Gastroesophageal sphincter (tissue), 3 donors: ENCODE measurements around the gene WDFY3.

Experiments used
- CTCF ChIP-seq, 4 experiments: fragments of 200-600 bp in 2 of 4; fragments of 450-650 bp in 2 of 4; sonication (generic) in 1 of 4; IDR thresholded peaks; one replicate each; pipeline ENCODE4 v1.5.1; 2017 to 2019; ENCODE audit warnings: antibody characterized with exemption in 4 of 4, mild to moderate bottlenecking in 2 of 4, moderate library complexity in 2 of 4
- POLR2AphosphoS5 ChIP-seq: sonication (generic); formaldehyde crosslinking; IDR thresholded peaks from one replicate; pipeline ENCODE4 v1.6.1; 2017; ENCODE audit warnings: antibody characterized with exemption

- TF ChIP-seq CTCF (IDR thresholded peaks at IDR 0.05) (no peak), POLR2AphosphoS5 (no peak)
These were observed 128.7 kb downstream of the WDFY3 start for GRCh38 chr4:84837751-84838150.
